ENCODE measurements around the gene DESI2.
"Not testable (repeated sequence)": the region's sequence is repeated elsewhere in the genome, so short reads cannot be mapped to it uniquely, and the experiment has no call there.

DNA sequence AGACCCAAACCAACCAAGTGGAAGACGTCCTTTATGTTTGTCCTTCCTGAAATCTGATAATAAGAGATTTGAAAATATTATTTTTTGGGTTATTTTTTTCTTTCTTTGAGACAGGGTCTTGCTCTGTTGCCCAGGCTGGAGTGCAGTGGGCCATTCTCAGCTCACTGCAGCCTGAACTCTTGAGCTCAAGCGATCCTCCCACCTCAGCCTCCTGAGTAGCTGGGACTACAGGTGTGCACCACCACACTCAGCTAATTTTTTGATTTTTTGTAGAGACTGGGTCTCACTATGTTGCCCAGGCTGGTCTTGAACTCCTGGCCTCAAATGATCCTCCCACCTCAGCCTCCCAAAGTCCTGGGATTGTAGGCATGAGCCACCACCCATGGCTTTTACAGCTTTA lies 86.2 kb downstream of the DESI2 start:
- not testable (repeated sequence) for TF ChIP-seq CTCF, POLR2A (IDR thresholded peaks at IDR 0.05)

Data from breast epithelium (tissue), 3 donors.